Brain microvascular endothelial cell (primary cell): ENCODE measurements around the gene HBG2.

Source experiments
- DNase-seq: peaks from one replicate; pipeline ENCODE4 v3.0.0-alpha.2; 2020
- H3K27ac ChIP-seq: fragments of 250-450 bp; sonication (Bioruptor Pico); 2 replicates; pipeline ENCODE4 v1.5.1; 2020; ENCODE audit warnings: mild to moderate bottlenecking, moderate library complexity
- H3K27me3 ChIP-seq: fragments of 250-450 bp; sonication (Bioruptor Pico); replicated peaks from 2 replicates; pipeline ENCODE4 v1.5.1; 2020; ENCODE audit warnings: mild to moderate bottlenecking
- H3K36me3 ChIP-seq: fragments of 250-450 bp; sonication (Bioruptor Pico); replicated peaks from 2 replicates; pipeline ENCODE4 v1.5.1; 2020; ENCODE audit warnings: mild to moderate bottlenecking
- H3K4me3 ChIP-seq: 2 replicates; pipeline ENCODE4 v1.5.1; 2011; ENCODE audit warnings: low read depth, mild to moderate bottlenecking, control low read depth, low read length, moderate library complexity
- CTCF ChIP-seq: IDR thresholded peaks from 2 replicates; pipeline ENCODE4 v1.5.1; 2011; ENCODE audit warnings: low read depth, mild to moderate bottlenecking, moderate library complexity, low read length, control low read depth, inconsistent platforms; ENCODE audit errors: missing control alignments
- in situ Hi-C: cut with HindIII; loops from 2 replicates; pipeline ENCODE4 v1.10.0; 2017; ENCODE audit warnings: low sequenced_read_pairs, low pct_ligation_motif_present

Gene HBG2

DNA sequence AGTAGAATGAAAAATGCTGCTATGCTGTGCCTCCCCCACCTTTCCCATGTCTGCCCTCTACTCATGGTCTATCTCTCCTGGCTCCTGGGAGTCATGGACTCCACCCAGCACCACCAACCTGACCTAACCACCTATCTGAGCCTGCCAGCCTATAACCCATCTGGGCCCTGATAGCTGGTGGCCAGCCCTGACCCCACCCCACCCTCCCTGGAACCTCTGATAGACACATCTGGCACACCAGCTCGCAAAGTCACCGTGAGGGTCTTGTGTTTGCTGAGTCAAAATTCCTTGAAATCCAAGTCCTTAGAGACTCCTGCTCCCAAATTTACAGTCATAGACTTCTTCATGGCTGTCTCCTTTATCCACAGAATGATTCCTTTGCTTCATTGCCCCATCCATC lies 30.1 kb upstream of the HBG2 start:
- no peak for TF ChIP-seq CTCF
- no peak overlapping the region for H3K27ac ChIP-seq
- in situ Hi-C loops: no loop called here
- DNase-seq: no peak
- no peak overlapping the region for H3K4me3 ChIP-seq
- H3K36me3 ChIP-seq: no peaks in the 10 kb centered on the region
- no peaks in the 10 kb centered on the region for H3K27me3 ChIP-seq

DNA sequence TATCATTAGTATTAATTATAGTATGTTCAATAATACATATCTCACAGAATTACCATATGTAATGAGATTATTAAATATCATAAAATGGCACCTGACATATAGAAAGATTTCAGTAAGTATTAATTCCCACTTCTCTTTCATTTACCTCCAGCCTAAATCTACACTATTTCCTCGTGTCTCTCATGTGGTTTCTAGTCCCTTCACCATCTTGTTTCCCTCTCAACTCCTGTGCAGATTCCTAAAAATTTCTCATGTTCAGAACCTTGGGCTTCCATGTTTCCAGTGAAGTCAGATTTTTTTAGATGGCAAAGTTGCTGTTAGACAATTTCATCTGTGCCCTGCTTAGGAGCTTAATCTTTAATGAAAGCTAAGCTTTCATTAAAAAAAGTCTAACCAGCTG lies 29.3 kb upstream of the HBG2 start:
- Histone ChIP-seq H3K36me3 (no peaks in the 10 kb centered on the region), H3K27me3 (no peaks in the 10 kb centered on the region), H3K4me3 (no peak overlapping the region), H3K27ac (no peak overlapping the region)
- no peak for DNase-seq
- in situ Hi-C loops: no loop called here
- no peak for TF ChIP-seq CTCF

GRCh38 chr11:5283086-5283485 lies 28.5 kb upstream of the HBG2 start:
- TF ChIP-seq CTCF: no peak
- Histone ChIP-seq H3K36me3 (no peaks in the 10 kb centered on the region), H3K27ac (no peak overlapping the region), H3K4me3 (no peak overlapping the region), H3K27me3 (no peaks in the 10 kb centered on the region)
- in situ Hi-C loops: no loop called here
- no peak for DNase-seq

DNA sequence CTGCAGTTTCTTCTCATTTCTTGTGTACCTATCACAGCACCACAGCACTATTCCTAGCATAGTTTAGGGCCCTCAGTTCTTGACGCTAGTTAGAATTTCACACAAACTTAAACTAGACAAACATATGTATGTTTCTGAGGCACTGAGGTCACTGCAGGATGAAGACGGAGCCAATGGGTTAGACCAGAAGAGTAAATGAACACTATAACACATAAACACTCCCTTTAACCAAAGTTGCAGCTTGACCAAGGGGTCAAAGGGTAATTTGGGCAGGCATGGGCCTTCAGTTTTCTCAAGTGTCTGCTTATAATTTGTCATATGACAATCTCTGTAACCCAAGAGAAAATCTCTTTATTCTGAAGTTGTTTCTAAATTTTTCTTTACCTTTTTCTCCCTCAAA lies 28.0 kb upstream of the HBG2 start:
- in situ Hi-C loops: no loop called here
- no peak overlapping the region for H3K4me3 ChIP-seq
- H3K27me3 ChIP-seq: no peaks in the 10 kb centered on the region
- TF ChIP-seq CTCF: no peak
- no peak for DNase-seq
- no peaks in the 10 kb centered on the region for H3K36me3 ChIP-seq
- H3K27ac ChIP-seq: no peak overlapping the region

DNA sequence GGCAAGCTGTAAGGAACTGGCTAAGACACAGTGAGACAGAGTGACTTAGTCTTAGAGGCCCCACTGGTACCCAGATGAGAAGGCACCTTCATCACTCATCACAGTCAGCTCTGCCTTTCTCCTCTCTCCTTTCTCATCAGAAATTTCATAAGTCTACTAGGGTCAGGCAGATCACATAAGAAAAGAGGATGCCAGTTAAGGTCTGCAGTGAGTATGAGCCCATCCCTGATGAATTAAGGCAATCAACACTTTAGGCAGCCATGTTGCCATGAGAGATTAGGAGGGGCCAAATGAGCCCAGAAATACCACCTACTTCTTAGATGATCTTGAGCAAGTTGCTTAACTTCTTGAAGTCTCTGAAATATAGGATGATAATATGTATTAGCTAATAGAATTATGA lies 27.0 kb upstream of the HBG2 start:
- in situ Hi-C loops: no loop called here
- Histone ChIP-seq H3K27ac (no peak overlapping the region), H3K36me3 (no peaks in the 10 kb centered on the region), H3K27me3 (no peaks in the 10 kb centered on the region), H3K4me3 (no peak overlapping the region)
- no peak for DNase-seq
- no peak for TF ChIP-seq CTCF

- H3K27ac ChIP-seq: peak overlapping the region; percentile 27
- TF ChIP-seq CTCF: no peak
Measured at GRCh38 chr11:5280582-5281102, 26.1 kb upstream of the HBG2 start.

More at GRCh38 chr11:5280582-5281102, 26.1 kb upstream of the HBG2 start:
- Histone ChIP-seq H3K36me3 (no peaks in the 10 kb centered on the region), H3K27me3 (no peaks in the 10 kb centered on the region), H3K4me3 (no peak overlapping the region)
- peak; percentile 100 for DNase-seq
- in situ Hi-C loops: no loop called here
